Activated CD4-positive, CD25-positive, alpha-beta regulatory T cell treated with anti-CD3 and anti-CD28 coated beads, Interleukin-2, amount 50 U/mL, for 16 hours (primary cell): ENCODE results near the gene L3MBTL2.
"Not testable (repeated sequence)": the region's sequence is repeated elsewhere in the genome, so short reads cannot be mapped to it uniquely, and the experiment has no call there.

Experiments
- DNase-seq: peaks from one replicate; pipeline ENCODE4 v3.0.0-alpha.2; 2020; ENCODE audit warnings: low read depth, low spot score

L3MBTL2 gene

GRCh38 chr22:41204992-41205900, at the start of gene L3MBTL2:
Gene L3MBTL2, plus strand, starts transcription at chr22:41205312. Its CDS starts 51 bp downstream, at chr22:41205363.
- DNase-seq: peak; percentile 98

- DNase-seq: no peak
Measured at GRCh38 chr22:41157083-41157482, 48.0 kb upstream of the L3MBTL2 start.

GRCh38 chr22:41169157-41169556, 36.0 kb upstream of the L3MBTL2 start:
- DNase-seq: no peak

- no peak for DNase-seq
Measured at GRCh38 chr22:41171996-41172395, 33.1 kb upstream of the L3MBTL2 start.

GRCh38 chr22:41175546-41175945, 29.6 kb upstream of the L3MBTL2 start:
- DNase-seq: no peak

GRCh38 chr22:41177040-41177621, 28.0 kb upstream of the L3MBTL2 start:
- DNase-seq: no peak

- DNase-seq: no peak
Measured at GRCh38 chr22:41177622-41178424, 27.3 kb upstream of the L3MBTL2 start.

- DNase-seq: no peak
Measured at GRCh38 chr22:41178425-41178975, 26.6 kb upstream of the L3MBTL2 start.

- DNase-seq: not testable (repeated sequence)
Measured at GRCh38 chr22:41180362-41180761, 24.8 kb upstream of the L3MBTL2 start.

GRCh38 chr22:41180926-41181325, 24.2 kb upstream of the L3MBTL2 start:
- DNase-seq: no peak

GRCh38 chr22:41181349-41182241, 23.5 kb upstream of the L3MBTL2 start:
- no peak for DNase-seq

GRCh38 chr22:41184679-41185078, 20.4 kb upstream of the L3MBTL2 start:
- DNase-seq: no peak

- no peak for DNase-seq
Measured at GRCh38 chr22:41191467-41191866, 13.6 kb upstream of the L3MBTL2 start.

- no peak for DNase-seq
Measured at GRCh38 chr22:41193829-41194228, 11.3 kb upstream of the L3MBTL2 start.

- peak; percentile 67 for DNase-seq
Measured at GRCh38 chr22:41197038-41197972, 7.8 kb upstream of the L3MBTL2 start.

- no peak for DNase-seq
Measured at GRCh38 chr22:41198027-41198580, 7.0 kb upstream of the L3MBTL2 start.

GRCh38 chr22:41201141-41201540, 4.0 kb upstream of the L3MBTL2 start:
- DNase-seq: no peak

GRCh38 chr22:41203118-41203517, 2.0 kb upstream of the L3MBTL2 start:
- DNase-seq: no peak

- DNase-seq: no peak
Measured at GRCh38 chr22:41204066-41204465, 1.0 kb upstream of the L3MBTL2 start.
